HG02798 (cell line): ENCODE measurements around the gene TMEM63C.

Source experiments
- ATAC-seq: cut with Tn5 transposase; IDR thresholded peaks from one replicate; pipeline ENCODE4 v1.9.1; 2021; ENCODE audit warnings: mild to moderate bottlenecking; ENCODE audit not compliant: unreplicated experiment, poor library complexity

TMEM63C gene

DNA sequence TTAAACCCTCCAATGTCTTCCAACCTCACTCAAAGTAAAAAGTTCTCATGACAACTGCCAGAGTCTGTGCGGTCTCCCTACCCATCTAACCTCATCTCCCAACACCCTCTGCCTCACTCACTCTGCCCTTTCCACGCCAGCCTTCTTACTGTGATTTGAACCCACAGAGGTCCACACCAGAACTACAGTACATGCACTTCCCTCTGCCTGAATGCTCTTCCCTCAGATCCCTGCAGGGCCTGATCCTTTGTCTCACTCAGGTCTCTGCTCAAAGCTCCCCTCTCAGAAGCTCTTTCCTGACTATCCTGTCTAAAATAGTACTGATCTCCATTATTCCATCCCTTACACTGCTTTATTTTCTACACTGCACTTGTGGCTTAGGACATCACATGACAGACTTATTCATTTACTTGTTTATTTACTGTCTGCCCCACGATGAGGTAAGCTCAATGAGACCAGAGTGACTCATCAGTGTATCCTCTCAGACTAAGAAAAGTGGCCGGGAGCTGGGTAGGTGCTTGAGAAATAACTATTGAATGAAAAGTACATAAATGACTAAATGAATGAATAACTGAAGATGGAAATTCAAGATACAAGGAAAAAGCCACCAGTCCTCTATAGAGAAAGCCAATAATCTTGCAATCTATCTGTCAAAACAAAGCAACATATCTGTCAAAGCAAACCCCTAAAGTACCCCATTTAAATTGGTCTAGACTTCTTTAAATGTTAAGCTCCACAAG, 122.0 kb downstream of the TMEM63C start:
- ATAC-seq: no peak

DNA sequence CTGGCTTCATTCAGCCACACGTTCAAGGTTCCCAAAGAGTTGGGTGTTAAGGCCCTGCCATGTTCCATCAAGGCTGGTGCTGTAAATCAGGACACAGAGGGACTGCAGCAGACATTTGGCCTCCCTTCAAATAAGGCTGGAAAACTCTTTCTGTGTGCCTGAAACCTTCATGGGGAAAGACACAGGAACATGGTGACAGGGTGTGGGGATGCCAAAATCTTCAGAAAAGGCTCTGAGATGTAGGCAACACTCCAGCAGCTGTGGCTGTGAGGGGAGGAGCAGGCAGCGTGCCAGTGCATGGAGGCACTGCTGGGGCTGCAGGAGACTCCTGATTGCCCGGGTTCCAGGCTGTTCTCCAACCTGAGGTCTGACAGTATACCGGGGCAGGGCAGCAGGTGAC, 124.1 kb downstream of the TMEM63C start:
- ATAC-seq: no peak

DNA sequence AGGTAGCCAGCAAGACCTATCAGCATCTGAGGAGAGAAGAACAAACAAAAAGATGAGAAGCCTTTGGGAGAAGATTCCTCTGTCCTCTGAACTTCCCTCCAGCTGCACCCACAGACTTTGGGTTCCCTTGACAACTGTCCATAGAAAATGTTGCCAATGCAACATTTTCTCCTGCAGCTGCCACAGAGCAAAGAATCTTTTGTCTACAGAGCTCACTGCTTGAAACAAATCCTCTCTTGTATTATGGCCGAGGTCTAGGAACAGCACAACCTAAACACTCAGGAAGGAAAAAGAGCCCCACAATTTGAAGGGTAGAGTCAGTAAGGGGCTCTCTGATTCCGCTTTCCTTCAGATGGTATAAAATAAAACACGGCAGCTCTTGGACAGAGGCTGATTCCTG, 124.8 kb downstream of the TMEM63C start:
- no peak for ATAC-seq

DNA sequence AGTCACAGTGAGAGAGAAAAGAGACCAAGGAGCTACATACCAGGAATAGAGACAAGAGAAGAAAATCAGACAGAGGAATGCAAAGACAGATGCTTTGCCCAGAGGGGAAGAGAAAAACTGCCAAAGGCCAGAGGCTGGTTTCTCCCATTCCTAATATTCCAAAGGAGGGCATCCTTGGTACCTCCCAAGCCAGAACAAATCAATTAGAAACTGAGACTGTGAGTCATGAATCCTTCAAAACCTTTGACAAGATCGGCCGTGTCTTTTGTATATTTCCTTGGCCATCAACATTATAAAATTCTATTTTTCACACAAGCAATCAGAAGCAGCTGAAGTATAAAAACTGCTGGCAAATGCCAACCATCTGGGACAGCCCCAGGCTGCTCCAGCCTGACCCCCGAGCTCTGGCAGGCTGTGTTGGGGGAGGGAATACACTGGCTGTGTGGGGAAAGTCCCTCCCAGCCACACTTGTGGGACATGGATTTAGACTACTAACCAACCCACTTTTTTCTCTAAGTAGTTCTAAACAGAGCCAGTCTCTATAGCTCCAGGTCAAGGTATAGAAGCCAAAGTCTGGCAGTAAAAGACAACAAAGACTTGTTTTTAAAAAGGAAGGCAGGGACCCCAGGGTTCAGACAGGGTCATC, 125.4 kb downstream of the TMEM63C start:
- no peak for ATAC-seq
